ENCODE results near the gene STK32C. TPM values are rescaled to one million over a fixed set of nuclear protein-coding genes. Genes with fewer than 3 reads are reported as not detected.

STK32C gene
- total and polyA plus RNA-seq, 2 donors (not counting 1 experiment from before 2014, with no cell fraction given), result 9.9 to 16.8 TPM

GRCh38 chr10:132225849-132226205, 81.9 kb downstream of the STK32C start:
- no peak for DNase-seq
- Histone ChIP-seq H4K20me1 (ENCODE audit: control insufficient read depth, insufficient read depth, low read length, poor library complexity, severe bottlenecking) (no peaks in the 10 kb centered on the region), H3K79me2 (ENCODE audit: control insufficient read depth, insufficient read depth, low read length) (no peaks in the 10 kb centered on the region), H3K27ac (ENCODE audit: low read length in 2 of 2) (no peak overlapping the region), H3K9me3 (ENCODE audit: control extremely low read depth in 1 of 3, control insufficient read depth in 2 of 3, insufficient read depth in 1 of 3, low read length in 2 of 3) (no peaks in the 10 kb centered on the region), H3K9ac (ENCODE audit: low read length) (no peak overlapping the region), H3K27me3 (replicated peaks in 1 of 4; ENCODE audit: control extremely low read depth in 1 of 4, control insufficient read depth in 3 of 4, insufficient read depth in 4 of 4, low read length in 3 of 4) (no peaks in the 10 kb centered on the region), H3K4me1 (ENCODE audit: control insufficient read depth in 2 of 2, insufficient read depth in 2 of 2, low read length in 2 of 2) (peaks cover 4 to 20% of the 10 kb centered on the region in 2 donors), H3K4me3 (ENCODE audit: control extremely low read depth in 1 of 5, extremely low read depth in 1 of 5, insufficient read depth in 1 of 5, low read depth in 2 of 5, low read length in 4 of 5) (no peak overlapping the region), H2AFZ (ENCODE audit: insufficient read depth, low read depth, low read length, poor library complexity, severe bottlenecking) (no peak overlapping the region), H3K4me2 (replicated peaks; ENCODE audit: low read depth, low read length, poor library complexity, severe bottlenecking) (no peak overlapping the region), H3K36me3 (replicated peaks in 1 of 2; ENCODE audit: control extremely low read depth in 1 of 2, control insufficient read depth in 1 of 2, extremely low read depth in 1 of 2, insufficient read depth in 2 of 2, low read length in 1 of 2) (no peaks in the 10 kb centered on the region)
- Mint-ChIP-seq H3K27ac (no peak overlapping the region), H3K9me3 (ENCODE audit: insufficient read depth) (no peaks in the 10 kb centered on the region), H3K4me1 (peaks cover 16% of the 10 kb centered on the region), H3K4me3 (no peak overlapping the region), H3K27me3 (no peaks in the 10 kb centered on the region)
- intact Hi-C loops (cut with micrococcal nuclease), result no loop called here
- 91% methylated on average over 7 of the region's 8 CpGs for WGBS (ENCODE audit: insufficient coverage)
- TF ChIP-seq CTCF (IDR thresholded peaks at IDR 0.05) (no peak), EZH2 (IDR thresholded peaks at IDR 0.05; ENCODE audit: borderline replicate concordance, insufficient read depth, low read depth, low read length, poor library complexity, severe bottlenecking) (no peak)
- CTCF ChIA-PET, result interaction anchor here (1.3 to 3.8 kb wide), 2 partner anchors 126 to 234 kb away, joined by 3 to 21 read pairs; no protein-coding TSS in a partner anchor
- no peak for ATAC-seq (ENCODE audit: low read depth)
- POLR2A ChIA-PET, result no interaction called here

- no peaks in the 10 kb centered on the region for H3K79me2 ChIP-seq (ENCODE audit: control insufficient read depth, insufficient read depth, low read length)
- no peaks in the 10 kb centered on the region for H3K9me3 ChIP-seq (ENCODE audit: control extremely low read depth in 1 of 3, control insufficient read depth in 2 of 3, insufficient read depth in 1 of 3, low read length in 2 of 3)
- no peak for ATAC-seq (ENCODE audit: low read depth)
- Mint-ChIP-seq H3K27me3 (no peaks in the 10 kb centered on the region), H3K27ac (no peak overlapping the region), H3K9me3 (ENCODE audit: insufficient read depth) (no peaks in the 10 kb centered on the region), H3K4me3 (no peak overlapping the region), H3K4me1 (peaks cover 13% of the 10 kb centered on the region)
- peaks cover 4 to 17% of the 10 kb centered on the region in 2 donors for H3K4me1 ChIP-seq (ENCODE audit: control insufficient read depth in 2 of 2, insufficient read depth in 2 of 2, low read length in 2 of 2)
- POLR2A ChIA-PET, result interaction anchor here (0.6 kb wide), 1 partner anchor 147 kb away, joined by 5 read pairs; no protein-coding TSS in a partner anchor
- TF ChIP-seq CTCF (IDR thresholded peaks at IDR 0.05) (no peak), EZH2 (IDR thresholded peaks at IDR 0.05; ENCODE audit: borderline replicate concordance, insufficient read depth, low read depth, low read length, poor library complexity, severe bottlenecking) (no peak)
- CTCF ChIA-PET, result interaction anchor here (0.6 to 3.8 kb wide), 3 partner anchors 127 to 295 kb away, joined by 3 to 21 read pairs (median 3); no protein-coding TSS in a partner anchor
- no peak overlapping the region for H2AFZ ChIP-seq (ENCODE audit: insufficient read depth, low read depth, low read length, poor library complexity, severe bottlenecking)
- no peaks in the 10 kb centered on the region for H3K27me3 ChIP-seq (replicated peaks in 1 of 4; ENCODE audit: control extremely low read depth in 1 of 4, control insufficient read depth in 3 of 4, insufficient read depth in 4 of 4, low read length in 3 of 4)
- DNase-seq, result no peak
- no peak overlapping the region for H3K4me3 ChIP-seq (ENCODE audit: control extremely low read depth in 1 of 5, extremely low read depth in 1 of 5, insufficient read depth in 1 of 5, low read depth in 2 of 5, low read length in 4 of 5)
- 95% methylated on average over 20 of the region's 25 CpGs for WGBS (ENCODE audit: insufficient coverage)
- intact Hi-C loops (cut with micrococcal nuclease), result no loop called here
- no peaks in the 10 kb centered on the region for H4K20me1 ChIP-seq (ENCODE audit: control insufficient read depth, insufficient read depth, low read length, poor library complexity, severe bottlenecking)
- no peak overlapping the region for H3K9ac ChIP-seq (ENCODE audit: low read length)
- H3K4me2 ChIP-seq (replicated peaks; ENCODE audit: low read depth, low read length, poor library complexity, severe bottlenecking), result no peak overlapping the region
- H3K27ac ChIP-seq (ENCODE audit: low read length in 2 of 2), result no peak overlapping the region
- no peaks in the 10 kb centered on the region for H3K36me3 ChIP-seq (replicated peaks in 1 of 2; ENCODE audit: control extremely low read depth in 1 of 2, control insufficient read depth in 1 of 2, extremely low read depth in 1 of 2, insufficient read depth in 2 of 2, low read length in 1 of 2)
Measured at GRCh38 chr10:132225073-132225848, 82.5 kb downstream of the STK32C start.

Data from B cell (primary cell).